ENCODE data around the gene RNF220.

The RNF220 gene

GRCh38 chr1:44417351-44418021, 12.4 kb downstream of the RNF220 start:
- Histone ChIP-seq H3K27ac (ENCODE audit: insufficient read depth, low read depth, low read length, poor library complexity, severe bottlenecking) (peak overlapping the region; percentile 48), H3K9me3 (ENCODE audit: control insufficient read depth, low read length) (no peaks in the 10 kb centered on the region), H3K4me1 (ENCODE audit: control insufficient read depth, insufficient read depth, low read length) (peaks cover 27% of the 10 kb centered on the region), H3K4me3 (ENCODE audit: insufficient read depth, low read depth, low read length) (peak overlapping the region; percentile 37), H3K27me3 (ENCODE audit: control insufficient read depth, insufficient read depth, low read length, poor library complexity, severe bottlenecking) (peaks cover 83% of the 10 kb centered on the region), H3K36me3 (ENCODE audit: control insufficient read depth, insufficient read depth, low read length) (no peaks in the 10 kb centered on the region)
- 0% methylated on average over 65 of the region's 65 CpGs for WGBS, 2 experiments

DNA sequence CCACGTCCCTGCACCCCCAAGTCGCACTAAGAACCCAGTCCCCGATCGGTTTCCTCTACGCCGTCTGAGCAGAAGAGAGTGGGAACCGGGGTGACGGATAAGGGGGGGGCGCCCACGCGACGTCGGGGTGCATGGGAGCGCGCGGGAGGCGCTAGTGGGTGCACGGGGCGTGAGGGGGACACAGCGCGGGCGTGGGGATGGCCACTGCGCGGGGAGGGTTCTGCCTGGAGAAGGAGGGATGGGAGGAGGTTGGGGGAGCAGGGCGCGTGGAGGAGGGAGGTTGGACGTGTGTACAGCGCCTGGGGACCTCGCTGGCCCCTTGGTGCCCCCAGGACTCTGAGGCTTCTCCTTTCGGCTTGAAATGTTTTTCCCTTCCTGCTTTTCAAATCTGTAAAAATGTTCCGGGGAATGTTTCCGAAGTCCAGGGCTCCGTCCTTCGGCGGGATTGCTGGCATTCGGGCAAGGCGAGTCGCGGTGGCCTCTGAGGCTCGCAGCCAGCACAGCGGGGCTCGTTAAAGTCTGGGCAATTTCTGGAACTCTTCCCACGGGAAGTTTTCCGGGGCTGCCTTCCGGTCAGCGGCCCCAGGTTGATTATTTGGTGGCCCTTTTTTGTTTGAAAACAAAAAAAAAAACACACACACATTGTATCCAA, 13.1 kb downstream of the RNF220 start:
- no peaks in the 10 kb centered on the region for H3K36me3 ChIP-seq (ENCODE audit: control insufficient read depth, insufficient read depth, low read length)
- H3K27ac ChIP-seq (ENCODE audit: insufficient read depth, low read depth, low read length, poor library complexity, severe bottlenecking): peak overlapping the region; percentile 48
- H3K4me3 ChIP-seq (ENCODE audit: insufficient read depth, low read depth, low read length): peak overlapping the region; percentile 37
- H3K4me1 ChIP-seq (ENCODE audit: control insufficient read depth, insufficient read depth, low read length): peaks cover 29% of the 10 kb centered on the region
- no peaks in the 10 kb centered on the region for H3K9me3 ChIP-seq (ENCODE audit: control insufficient read depth, low read length)
- H3K27me3 ChIP-seq (ENCODE audit: control insufficient read depth, insufficient read depth, low read length, poor library complexity, severe bottlenecking): peaks cover 83% of the 10 kb centered on the region
- WGBS, 2 experiments: 2% methylated on average over 46 of the region's 46 CpGs

DNA sequence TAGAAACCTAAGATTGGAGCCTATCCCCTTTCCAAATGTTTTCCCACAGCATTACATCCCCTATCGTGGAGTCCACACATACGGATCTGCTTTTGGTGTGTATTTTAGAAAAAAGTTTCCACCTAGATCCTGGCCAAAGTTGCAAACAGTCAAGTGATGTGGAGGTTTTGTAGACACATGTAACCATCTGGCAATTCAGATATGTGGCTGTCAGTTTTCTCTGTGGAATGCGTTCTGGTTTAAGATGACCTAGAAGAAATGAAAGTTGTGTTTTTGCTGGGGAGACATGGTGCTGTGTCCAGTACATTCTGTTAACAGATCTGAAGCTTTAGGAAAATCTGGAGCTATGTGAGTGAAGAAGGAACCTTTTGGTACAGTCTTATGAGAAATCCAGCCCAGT, 14.8 kb downstream of the RNF220 start:
- WGBS, 2 experiments: 82 to 95% methylated on average over 3 of the region's 3 CpGs
- no peaks in the 10 kb centered on the region for H3K9me3 ChIP-seq (ENCODE audit: control insufficient read depth, low read length)
- H3K27me3 ChIP-seq (ENCODE audit: control insufficient read depth, insufficient read depth, low read length, poor library complexity, severe bottlenecking): peaks cover 74% of the 10 kb centered on the region
- H3K27ac ChIP-seq (ENCODE audit: insufficient read depth, low read depth, low read length, poor library complexity, severe bottlenecking): no peak overlapping the region
- peaks cover 40% of the 10 kb centered on the region for H3K4me1 ChIP-seq (ENCODE audit: control insufficient read depth, insufficient read depth, low read length)
- no peak overlapping the region for H3K4me3 ChIP-seq (ENCODE audit: insufficient read depth, low read depth, low read length)
- H3K36me3 ChIP-seq (ENCODE audit: control insufficient read depth, insufficient read depth, low read length): no peaks in the 10 kb centered on the region

GRCh38 chr1:44420535-44420934, 15.5 kb downstream of the RNF220 start:
- peaks cover 44% of the 10 kb centered on the region for H3K4me1 ChIP-seq (ENCODE audit: control insufficient read depth, insufficient read depth, low read length)
- WGBS, 2 experiments: 84 to 90% methylated on average over 2 of the region's 2 CpGs
- no peaks in the 10 kb centered on the region for H3K36me3 ChIP-seq (ENCODE audit: control insufficient read depth, insufficient read depth, low read length)

GRCh38 chr1:44421446-44421884, 16.4 kb downstream of the RNF220 start:
- Histone ChIP-seq H3K9me3 (ENCODE audit: control insufficient read depth, low read length) (no peaks in the 10 kb centered on the region), H3K4me3 (ENCODE audit: insufficient read depth, low read depth, low read length) (no peak overlapping the region), H3K27ac (ENCODE audit: insufficient read depth, low read depth, low read length, poor library complexity, severe bottlenecking) (no peak overlapping the region), H3K27me3 (ENCODE audit: control insufficient read depth, insufficient read depth, low read length, poor library complexity, severe bottlenecking) (peaks cover 59% of the 10 kb centered on the region), H3K4me1 (ENCODE audit: control insufficient read depth, insufficient read depth, low read length) (peaks cover 44% of the 10 kb centered on the region), H3K36me3 (ENCODE audit: control insufficient read depth, insufficient read depth, low read length) (no peaks in the 10 kb centered on the region)
- 9 to 15% methylated on average over 4 of the region's 4 CpGs for WGBS, 2 experiments

More at GRCh38 chr1:44420535-44420934, 15.5 kb downstream of the RNF220 start:
- H3K27ac ChIP-seq (ENCODE audit: insufficient read depth, low read depth, low read length, poor library complexity, severe bottlenecking): no peak overlapping the region
- H3K9me3 ChIP-seq (ENCODE audit: control insufficient read depth, low read length): no peaks in the 10 kb centered on the region
- no peak overlapping the region for H3K4me3 ChIP-seq (ENCODE audit: insufficient read depth, low read depth, low read length)
- peaks cover 68% of the 10 kb centered on the region for H3K27me3 ChIP-seq (ENCODE audit: control insufficient read depth, insufficient read depth, low read length, poor library complexity, severe bottlenecking)

- Histone ChIP-seq H3K4me1 (ENCODE audit: control insufficient read depth, insufficient read depth, low read length) (peaks cover 38% of the 10 kb centered on the region), H3K4me3 (ENCODE audit: insufficient read depth, low read depth, low read length) (no peak overlapping the region), H3K27me3 (ENCODE audit: control insufficient read depth, insufficient read depth, low read length, poor library complexity, severe bottlenecking) (peaks cover 52% of the 10 kb centered on the region), H3K36me3 (ENCODE audit: control insufficient read depth, insufficient read depth, low read length) (no peaks in the 10 kb centered on the region), H3K27ac (ENCODE audit: insufficient read depth, low read depth, low read length, poor library complexity, severe bottlenecking) (no peak overlapping the region), H3K9me3 (ENCODE audit: control insufficient read depth, low read length) (no peaks in the 10 kb centered on the region)
- WGBS, 2 experiments: 31 to 37% methylated on average over 6 of the region's 6 CpGs
Measured at GRCh38 chr1:44422161-44422560, 17.1 kb downstream of the RNF220 start.

- no peak overlapping the region for H3K27ac ChIP-seq (ENCODE audit: insufficient read depth, low read depth, low read length, poor library complexity, severe bottlenecking)
- no peak overlapping the region for H3K4me3 ChIP-seq (ENCODE audit: insufficient read depth, low read depth, low read length)
- WGBS, 2 experiments: 72 to 74% methylated on average over 19 of the region's 19 CpGs
- H3K4me1 ChIP-seq (ENCODE audit: control insufficient read depth, insufficient read depth, low read length): peaks cover 40% of the 10 kb centered on the region
- H3K36me3 ChIP-seq (ENCODE audit: control insufficient read depth, insufficient read depth, low read length): no peaks in the 10 kb centered on the region
- H3K27me3 ChIP-seq (ENCODE audit: control insufficient read depth, insufficient read depth, low read length, poor library complexity, severe bottlenecking): peaks cover 37% of the 10 kb centered on the region
- H3K9me3 ChIP-seq (ENCODE audit: control insufficient read depth, low read length): no peaks in the 10 kb centered on the region
Measured at GRCh38 chr1:44423591-44424537, 18.8 kb downstream of the RNF220 start.

- Histone ChIP-seq H3K4me1 (ENCODE audit: control insufficient read depth, insufficient read depth, low read length) (peaks cover 48% of the 10 kb centered on the region), H3K27me3 (ENCODE audit: control insufficient read depth, insufficient read depth, low read length, poor library complexity, severe bottlenecking) (peaks cover 34% of the 10 kb centered on the region), H3K27ac (ENCODE audit: insufficient read depth, low read depth, low read length, poor library complexity, severe bottlenecking) (no peak overlapping the region), H3K9me3 (ENCODE audit: control insufficient read depth, low read length) (no peaks in the 10 kb centered on the region), H3K36me3 (ENCODE audit: control insufficient read depth, insufficient read depth, low read length) (no peaks in the 10 kb centered on the region), H3K4me3 (ENCODE audit: insufficient read depth, low read depth, low read length) (no peak overlapping the region)
- WGBS, 2 experiments: 70 to 74% methylated on average over 9 of the region's 9 CpGs
Measured at GRCh38 chr1:44424747-44425146, 19.7 kb downstream of the RNF220 start.

DNA sequence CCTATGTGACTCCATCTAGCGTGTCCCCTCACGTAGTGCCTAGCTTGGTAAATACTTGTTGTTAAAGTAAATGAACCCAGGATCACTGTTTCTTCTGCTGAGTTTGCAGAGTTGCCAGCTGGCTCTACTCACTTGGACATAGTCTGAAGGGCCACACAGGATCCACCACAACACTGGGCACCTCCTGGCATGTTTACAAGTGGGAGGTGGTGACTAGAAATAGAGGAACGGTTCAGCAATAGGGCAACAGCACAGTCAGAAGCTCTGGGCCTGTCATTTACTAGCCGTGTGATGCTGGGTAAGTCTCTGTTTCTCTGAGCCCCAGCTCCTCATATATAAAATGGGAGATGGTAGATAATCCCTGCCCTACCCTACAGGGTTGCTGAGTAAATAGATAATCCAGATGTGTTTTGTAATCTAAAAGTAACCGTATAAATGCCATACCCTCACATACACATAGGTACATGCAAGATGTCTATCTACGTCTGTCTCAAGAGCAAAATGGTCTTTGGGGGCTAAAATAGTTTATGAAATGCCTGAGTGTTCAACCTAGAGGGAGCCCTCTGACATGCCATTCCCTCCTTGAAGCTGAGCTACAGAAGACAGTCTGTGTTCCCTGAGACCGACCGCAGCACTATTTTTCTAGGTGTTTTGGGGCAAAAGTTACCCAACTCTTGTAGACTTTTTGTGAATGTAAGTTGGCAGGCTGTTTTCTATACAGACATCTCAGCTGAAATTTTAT, 20.5 kb downstream of the RNF220 start:
- peaks cover 26% of the 10 kb centered on the region for H3K27me3 ChIP-seq (ENCODE audit: control insufficient read depth, insufficient read depth, low read length, poor library complexity, severe bottlenecking)
- no peak overlapping the region for H3K4me3 ChIP-seq (ENCODE audit: insufficient read depth, low read depth, low read length)
- no peak overlapping the region for H3K27ac ChIP-seq (ENCODE audit: insufficient read depth, low read depth, low read length, poor library complexity, severe bottlenecking)
- H3K9me3 ChIP-seq (ENCODE audit: control insufficient read depth, low read length): no peaks in the 10 kb centered on the region
- H3K36me3 ChIP-seq (ENCODE audit: control insufficient read depth, insufficient read depth, low read length): no peaks in the 10 kb centered on the region
- WGBS, 2 experiments: 88% methylated on average over 7 to 8 of the region's 8 CpGs
- peaks cover 44% of the 10 kb centered on the region for H3K4me1 ChIP-seq (ENCODE audit: control insufficient read depth, insufficient read depth, low read length)

Data from ectodermal cell (in vitro differentiated cells).